NCI-H187 treated with DMSO at 0.1 percent for 48 hours (cell line): ENCODE results near the gene LRRC37A3.
"Not testable (repeated sequence)": the region's sequence is repeated elsewhere in the genome, so short reads cannot be mapped to it uniquely, and the experiment has no call there.

Experiments
- DNase-seq: peaks from one replicate; lab custom pipeline; 2025; lab: John Stamatoyannopoulos, UW

LRRC37A3 gene

GRCh38 chr17:64925244-64925643 lies 6.0 kb upstream of the LRRC37A3 start:
- not testable (repeated sequence) for DNase-seq

- not testable (repeated sequence) for DNase-seq
These were observed 3.8 kb upstream of the LRRC37A3 start for GRCh38 chr17:64923051-64923568.

GRCh38 chr17:64920419-64921172 lies 1.3 kb upstream of the LRRC37A3 start:
- no peak for DNase-seq

GRCh38 chr17:64920026-64920418 lies 744 bp upstream of the LRRC37A3 start:
- DNase-seq, result no peak

GRCh38 chr17:64918842-64919288 lies 413 bp downstream of the LRRC37A3 start:
- DNase-seq, result not testable (repeated sequence)

GRCh38 chr17:64917540-64917939 lies 1.7 kb downstream of the LRRC37A3 start:
- DNase-seq, result not testable (repeated sequence)

- not testable (repeated sequence) for DNase-seq
These were observed 4.0 kb downstream of the LRRC37A3 start for GRCh38 chr17:64915244-64915643.

GRCh38 chr17:64910191-64910514 lies 9.1 kb downstream of the LRRC37A3 start:
- DNase-seq, result not testable (repeated sequence)

- DNase-seq, result not testable (repeated sequence)
These were observed 9.6 kb downstream of the LRRC37A3 start for GRCh38 chr17:64909511-64910190.

- DNase-seq, result not testable (repeated sequence)
These were observed 15.2 kb downstream of the LRRC37A3 start for GRCh38 chr17:64904069-64904468.

GRCh38 chr17:64897136-64897535 lies 22.1 kb downstream of the LRRC37A3 start:
- not testable (repeated sequence) for DNase-seq

- DNase-seq, result not testable (repeated sequence)
These were observed 45.1 kb downstream of the LRRC37A3 start for GRCh38 chr17:64874210-64874609.

- DNase-seq, result not testable (repeated sequence)
These were observed 71.5 kb downstream of the LRRC37A3 start for GRCh38 chr17:64847504-64848466.

GRCh38 chr17:64846892-64847291 lies 72.4 kb downstream of the LRRC37A3 start:
- DNase-seq, result not testable (repeated sequence)

- not testable (repeated sequence) for DNase-seq
These were observed 75.4 kb downstream of the LRRC37A3 start for GRCh38 chr17:64843918-64844317.

GRCh38 chr17:64842900-64843299 lies 76.4 kb downstream of the LRRC37A3 start:
- DNase-seq, result not testable (repeated sequence)

GRCh38 chr17:64840960-64841359 lies 78.3 kb downstream of the LRRC37A3 start:
- DNase-seq, result not testable (repeated sequence)

GRCh38 chr17:64838513-64838912 lies 80.8 kb downstream of the LRRC37A3 start:
- DNase-seq, result not testable (repeated sequence)

GRCh38 chr17:64837018-64837761 lies 82.1 kb downstream of the LRRC37A3 start:
- DNase-seq, result not testable (repeated sequence)

- DNase-seq, result not testable (repeated sequence)
These were observed 82.7 kb downstream of the LRRC37A3 start for GRCh38 chr17:64836623-64837017.

- not testable (repeated sequence) for DNase-seq
These were observed 85.2 kb downstream of the LRRC37A3 start for GRCh38 chr17:64834060-64834459.
